ENCODE data around the gene MAP2. TPM values are rescaled to one million over a fixed set of nuclear protein-coding genes. Genes with fewer than 3 reads are reported as not detected.

Gene MAP2
- total and polyA plus RNA-seq, 2 donors from 2014 or later, result 3.6 to 11.4 TPM

DNA sequence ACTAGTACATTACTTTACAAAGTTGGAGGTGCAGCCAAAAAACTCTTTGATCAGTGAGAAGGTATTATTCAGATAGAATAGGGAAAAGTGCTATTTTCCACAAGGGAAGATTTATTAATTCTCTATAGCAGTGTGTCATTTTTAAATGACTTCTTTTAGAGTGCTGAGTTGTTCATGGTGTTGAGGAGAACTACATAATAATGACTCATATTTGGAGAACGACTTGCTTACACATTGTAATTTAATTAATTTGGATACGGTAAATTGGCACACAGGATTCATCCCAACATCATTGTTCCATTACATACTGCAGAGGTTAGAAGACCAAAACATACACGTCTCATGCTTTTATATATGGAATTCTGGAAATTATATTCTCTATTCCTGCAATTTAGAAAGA lies 22.1 kb upstream of the MAP2 start:
- Histone ChIP-seq H3K27ac (ENCODE audit: low read depth in 2 of 2, low read length in 2 of 2) (no peak overlapping the region), H3K27me3 (ENCODE audit: control insufficient read depth, insufficient read depth, low read length) (no peaks in the 10 kb centered on the region), H3K4me1 (ENCODE audit: control insufficient read depth in 2 of 3, insufficient read depth in 2 of 3, low read depth in 1 of 3, low read length in 3 of 3) (no peaks in the 10 kb centered on the region), H3K36me3 (ENCODE audit: control insufficient read depth in 2 of 3, insufficient read depth in 3 of 3, low read length in 3 of 3) (no peaks in the 10 kb centered on the region), H3K4me3 (ENCODE audit: low read length in 3 of 3) (no peak overlapping the region), H3K9ac (ENCODE audit: low read length in 3 of 3) (no peak overlapping the region), H3K9me3 (ENCODE audit: control insufficient read depth in 2 of 3, insufficient read depth in 1 of 3, low read length in 3 of 3) (no peaks in the 10 kb centered on the region)
- intact Hi-C loops (cut with DNase I), result no loop called here
- DNase-seq (no peak), FAIRE-seq (no peak)
- no peak for TF ChIP-seq CTCF (IDR thresholded peaks at IDR 0.05; ENCODE audit: borderline replicate concordance, extremely low read depth, insufficient read depth)

- Histone ChIP-seq H3K9ac (ENCODE audit: low read length in 3 of 3) (no peak overlapping the region), H3K4me1 (ENCODE audit: control insufficient read depth in 2 of 3, insufficient read depth in 2 of 3, low read depth in 1 of 3, low read length in 3 of 3) (no peaks in the 10 kb centered on the region), H3K9me3 (ENCODE audit: control insufficient read depth in 2 of 3, insufficient read depth in 1 of 3, low read length in 3 of 3) (peaks cover 0 to 4% (median 0%) of the 10 kb centered on the region in 3 donors), H3K36me3 (ENCODE audit: control insufficient read depth in 2 of 3, insufficient read depth in 3 of 3, low read length in 3 of 3) (no peaks in the 10 kb centered on the region), H3K4me3 (ENCODE audit: low read length in 3 of 3) (no peak overlapping the region), H3K27ac (ENCODE audit: low read depth in 2 of 2, low read length in 2 of 2) (no peak overlapping the region), H3K27me3 (ENCODE audit: control insufficient read depth, insufficient read depth, low read length) (no peaks in the 10 kb centered on the region)
- no peak for FAIRE-seq
- no peak for DNase-seq
- intact Hi-C loops (cut with DNase I), result no loop called here
- no peak for TF ChIP-seq CTCF (IDR thresholded peaks at IDR 0.05; ENCODE audit: borderline replicate concordance, extremely low read depth, insufficient read depth)
Measured at GRCh38 chr2:209411296-209411695, 12.6 kb upstream of the MAP2 start.

DNA sequence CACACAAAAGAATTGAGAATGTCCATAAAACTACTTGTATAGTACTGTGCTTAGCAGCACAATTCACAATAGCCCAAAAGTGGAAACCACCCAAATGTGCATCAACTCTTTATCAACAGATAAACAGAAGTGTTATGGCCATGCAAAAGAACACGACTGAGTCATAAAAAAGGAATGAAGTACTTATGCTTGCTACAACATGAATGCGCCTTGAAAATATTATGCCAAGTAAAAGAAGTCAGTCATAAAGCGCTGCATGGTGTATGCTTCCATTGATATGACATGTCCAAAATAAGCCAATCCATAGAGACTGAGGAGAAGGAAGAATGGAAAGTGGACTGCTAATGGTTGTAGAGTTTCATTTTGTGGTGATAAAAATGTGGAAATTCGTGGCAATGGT lies 12.1 kb upstream of the MAP2 start:
- TF ChIP-seq CTCF (IDR thresholded peaks at IDR 0.05; ENCODE audit: borderline replicate concordance, extremely low read depth, insufficient read depth), result no peak
- Histone ChIP-seq H3K9ac (ENCODE audit: low read length in 3 of 3) (no peak overlapping the region), H3K27ac (ENCODE audit: low read depth in 2 of 2, low read length in 2 of 2) (no peak overlapping the region), H3K36me3 (ENCODE audit: control insufficient read depth in 2 of 3, insufficient read depth in 3 of 3, low read length in 3 of 3) (no peaks in the 10 kb centered on the region), H3K4me3 (ENCODE audit: low read length in 3 of 3) (no peak overlapping the region), H3K27me3 (ENCODE audit: control insufficient read depth, insufficient read depth, low read length) (no peaks in the 10 kb centered on the region), H3K4me1 (ENCODE audit: control insufficient read depth in 2 of 3, insufficient read depth in 2 of 3, low read depth in 1 of 3, low read length in 3 of 3) (no peaks in the 10 kb centered on the region), H3K9me3 (ENCODE audit: control insufficient read depth in 2 of 3, insufficient read depth in 1 of 3, low read length in 3 of 3) (peaks cover 0 to 4% (median 0%) of the 10 kb centered on the region in 3 donors)
- DNase-seq (no peak), FAIRE-seq (no peak)
- intact Hi-C loops (cut with DNase I), result no loop called here
